GM18873 (cell line): ENCODE results near the gene TSPAN15.
"Not testable (repeated sequence)": the region's sequence is repeated elsewhere in the genome, so short reads cannot be mapped to it uniquely, and the experiment has no call there.

ENCODE experiments used
- ATAC-seq: cut with Tn5 transposase; IDR thresholded peaks from one replicate; pipeline ENCODE4 v1.9.1; 2021; ENCODE audit warnings: mild to moderate bottlenecking, moderate library complexity, moderate number of reproducible peaks; ENCODE audit not compliant: unreplicated experiment, low FRiP score

Gene TSPAN15

GRCh38 chr10:69481811-69482524, 30.7 kb downstream of the TSPAN15 start:
- ATAC-seq = no peak

GRCh38 chr10:69483963-69484362, 32.7 kb downstream of the TSPAN15 start:
- no peak for ATAC-seq

- no peak for ATAC-seq
Observed at GRCh38 chr10:69484736-69485135, 33.5 kb downstream of the TSPAN15 start.

- no peak for ATAC-seq
Observed at GRCh38 chr10:69486922-69487730, 35.9 kb downstream of the TSPAN15 start.

GRCh38 chr10:69488149-69488844, 37.0 kb downstream of the TSPAN15 start:
- not testable (repeated sequence) for ATAC-seq

- ATAC-seq = not testable (repeated sequence)
Observed at GRCh38 chr10:69488856-69489255, 37.6 kb downstream of the TSPAN15 start.

GRCh38 chr10:69489506-69490090, 38.3 kb downstream of the TSPAN15 start:
- no peak for ATAC-seq

GRCh38 chr10:69490876-69491275, 39.6 kb downstream of the TSPAN15 start:
- no peak for ATAC-seq

GRCh38 chr10:69491611-69492010, 40.3 kb downstream of the TSPAN15 start:
- ATAC-seq = no peak

GRCh38 chr10:69492091-69492745, 41.0 kb downstream of the TSPAN15 start:
- ATAC-seq = no peak

GRCh38 chr10:69492746-69493462, 41.6 kb downstream of the TSPAN15 start:
- no peak for ATAC-seq

GRCh38 chr10:69494626-69495558, 43.6 kb downstream of the TSPAN15 start:
- ATAC-seq = no peak

- ATAC-seq = no peak
Observed at GRCh38 chr10:69495666-69496065, 44.4 kb downstream of the TSPAN15 start.

- ATAC-seq = no peak
Observed at GRCh38 chr10:69496352-69497230, 45.3 kb downstream of the TSPAN15 start.

GRCh38 chr10:69497231-69497561, 45.9 kb downstream of the TSPAN15 start:
- ATAC-seq = no peak

- no peak for ATAC-seq
Observed at GRCh38 chr10:69497611-69498390, 46.5 kb downstream of the TSPAN15 start.
